Measurements from ENCODE around the gene RNF126. TPM values are rescaled to one million over a fixed set of nuclear protein-coding genes. Genes with fewer than 3 reads are reported as not detected.

The RNF126 gene
- total and polyA plus RNA-seq, 2 of the 4 experiments (the other 2 are of a cell fraction), result 7.0 to 27.4 TPM

GRCh38 chr19:661427-662196 lies 1.4 kb downstream of the RNF126 start:
- Histone ChIP-seq H2AK9ac (replicated peaks; ENCODE audit: low read depth, low read length, poor library complexity) (peak overlapping the region; percentile 87), H3K23ac (ENCODE audit: low read depth, low read length) (peak overlapping the region; percentile 90), H3K14ac (replicated peaks; ENCODE audit: low read depth, low read length) (0 out of 2 replicates have a peak overlapping the region, but pooled peaks have one; percentile 23), H3K4ac (ENCODE audit: low read depth, low read length) (no peak overlapping the region), H3K9me1 (ENCODE audit: insufficient read depth, low read length) (no peaks in the 10 kb centered on the region), H3K18ac (ENCODE audit: low read depth, low read length) (no peak overlapping the region), H4K5ac (ENCODE audit: low read depth, low read length) (no peak overlapping the region), H3K9ac (ENCODE audit: low read depth, low read length) (peak overlapping the region; percentile 91), H3K9me3 (ENCODE audit: control insufficient read depth, insufficient read depth, low read length) (no peaks in the 10 kb centered on the region), H3K79me1 (ENCODE audit: low read depth in 1 of 2, low read length in 2 of 2) (peaks cover 0 to 41% of the 10 kb centered on the region in 2 experiments; a peak in 2 of 4 replicates), H2BK15ac (ENCODE audit: low read depth, low read length) (no peak overlapping the region), H3K4me3 (ENCODE audit: insufficient read depth, low read depth, low read length) (peak overlapping the region; percentile 87), H2AFZ (replicated peaks; ENCODE audit: low read length, poor library complexity) (no peak overlapping the region), H3K4me2 (ENCODE audit: low read depth, low read length) (peak overlapping the region; percentile 95), H4K91ac (ENCODE audit: insufficient read depth, low read depth, low read length) (no peak overlapping the region), H2BK20ac (ENCODE audit: low read depth, low read length) (no peak overlapping the region), H3K27me3 (ENCODE audit: control insufficient read depth, insufficient read depth, low read length) (no peaks in the 10 kb centered on the region), H3K56ac (ENCODE audit: extremely low read depth, insufficient read depth, low read length) (no peak overlapping the region), H3K27ac (ENCODE audit: insufficient read depth, low read length) (peak overlapping the region; percentile 75), H3K4me1 (ENCODE audit: control insufficient read depth, insufficient read depth, low read length) (peaks cover 14% of the 10 kb centered on the region), H2BK120ac (ENCODE audit: low read depth, low read length) (no peak overlapping the region), H4K20me1 (ENCODE audit: insufficient read depth, low read length) (peaks cover 57% of the 10 kb centered on the region), H4K8ac (ENCODE audit: low read depth in 2 of 2, low read length in 2 of 2) (no peak overlapping the region), H2BK5ac (ENCODE audit: low read depth, low read length, poor library complexity, severe bottlenecking) (peak overlapping the region; percentile 12), H2AK5ac (ENCODE audit: low read depth, low read length) (peak overlapping the region; percentile 2), H3K36me3 (ENCODE audit: control insufficient read depth, insufficient read depth, low read length) (peaks cover 7% of the 10 kb centered on the region; the same call in 1 of the 2 replicates)
- no TSS peak for BruUV-seq (replicated peaks)
- intact Hi-C loops (cut with micrococcal nuclease), result loop anchor here (2.0 to 10.0 kb wide), 4 partner anchors 29 to 251 kb away; partner anchors contain the start of genes POLRMT and R3HDM4
- 33% methylated on average over 13 of the region's 31 CpGs; no CpG with 5 or more reads in 1 of the 2 experiments for WGBS, 2 experiments (ENCODE audit: extremely low coverage in 2 of 2, insufficient read length in 1 of 2)
- ChIA-PET CTCF (no interaction called here), POLR2A (ENCODE audit: unreplicated experiment) (no interaction called here)
- TF ChIP-seq MAZ (IDR thresholded peaks at IDR 0.05; ENCODE audit: borderline replicate concordance, low read depth, low read length) (0 out of 2 replicates have a peak, but pooled peaks have one; percentile 12), BHLHE40 (IDR thresholded peaks at IDR 0.05; ENCODE audit: low read depth, low read length) (no peak)
- ATAC-seq (ENCODE audit: low read depth) (no peak), DNase-seq (no peak)
- in situ Hi-C loops (cut with MboI; ENCODE audit: low sequenced_read_pairs), result no loop called here
- dilution Hi-C loops (cut with HindIII; ENCODE audit: low sequenced_read_pairs, unreplicated experiment), result no loop called here
